ENCODE data around the gene COL6A1. TPM values are rescaled to one million over a fixed set of nuclear protein-coding genes. Genes with fewer than 3 reads are reported as not detected.

Gene COL6A1
- total RNA-seq, 1 experiment from 2014 or later = 17.8 TPM

GRCh38 chr21:46008893-46009621 is 27.5 kb downstream of the COL6A1 start:
- CTCF ChIA-PET = no interaction called here
- TF ChIP-seq CTCF (IDR thresholded peaks at IDR 0.05; ENCODE audit: unreplicated experiment) = no peak
- intact Hi-C loops (cut with micrococcal nuclease; ENCODE audit: unreplicated experiment) = no loop called here
- peaks cover 13% of the 10 kb centered on the region for H3K27me3 Mint-ChIP-seq (ENCODE audit: unreplicated experiment)
- H3K4me3 Mint-ChIP-seq (ENCODE audit: low read depth, unreplicated experiment) = no peak overlapping the region
- no peaks in the 10 kb centered on the region for H3K4me1 Mint-ChIP-seq (ENCODE audit: low read depth, unreplicated experiment)
- H3K9me3 Mint-ChIP-seq (ENCODE audit: low read depth, unreplicated experiment) = no peaks in the 10 kb centered on the region
- DNase-seq = no peak
- no peak overlapping the region for H3K27ac Mint-ChIP-seq (ENCODE audit: unreplicated experiment)
- H3K36me3 Mint-ChIP-seq (ENCODE audit: insufficient read depth, unreplicated experiment) = peaks cover 6% of the 10 kb centered on the region
- BruUV-seq (replicated peaks) = no TSS peak

- no peak for DNase-seq
- TF ChIP-seq CTCF (IDR thresholded peaks at IDR 0.05; ENCODE audit: unreplicated experiment) = no peak
- CTCF ChIA-PET = no interaction called here
- Mint-ChIP-seq H3K27ac (ENCODE audit: unreplicated experiment) (no peak overlapping the region), H3K4me1 (ENCODE audit: low read depth, unreplicated experiment) (no peaks in the 10 kb centered on the region), H3K36me3 (ENCODE audit: insufficient read depth, unreplicated experiment) (no peaks in the 10 kb centered on the region), H3K27me3 (ENCODE audit: unreplicated experiment) (peaks cover 13% of the 10 kb centered on the region), H3K4me3 (ENCODE audit: low read depth, unreplicated experiment) (no peak overlapping the region), H3K9me3 (ENCODE audit: low read depth, unreplicated experiment) (no peaks in the 10 kb centered on the region)
- BruUV-seq (replicated peaks) = no TSS peak
- intact Hi-C loops (cut with micrococcal nuclease; ENCODE audit: unreplicated experiment) = no loop called here
Measured at GRCh38 chr21:46009951-46010705, 28.6 kb downstream of the COL6A1 start.

GRCh38 chr21:46011267-46011967 is 29.8 kb downstream of the COL6A1 start:
- H3K36me3 Mint-ChIP-seq (ENCODE audit: insufficient read depth, unreplicated experiment) = no peaks in the 10 kb centered on the region
- H3K27ac Mint-ChIP-seq (ENCODE audit: unreplicated experiment) = no peak overlapping the region
- DNase-seq = no peak
- no peak for TF ChIP-seq CTCF (IDR thresholded peaks at IDR 0.05; ENCODE audit: unreplicated experiment)
- H3K4me1 Mint-ChIP-seq (ENCODE audit: low read depth, unreplicated experiment) = no peaks in the 10 kb centered on the region
- H3K27me3 Mint-ChIP-seq (ENCODE audit: unreplicated experiment) = peaks cover 13% of the 10 kb centered on the region
- CTCF ChIA-PET = no interaction called here
- H3K9me3 Mint-ChIP-seq (ENCODE audit: low read depth, unreplicated experiment) = no peaks in the 10 kb centered on the region
- H3K4me3 Mint-ChIP-seq (ENCODE audit: low read depth, unreplicated experiment) = no peak overlapping the region
- no TSS peak for BruUV-seq (replicated peaks)
- intact Hi-C loops (cut with micrococcal nuclease; ENCODE audit: unreplicated experiment) = no loop called here

- DNase-seq = no peak
Measured at GRCh38 chr21:46012154-46012553, 30.6 kb downstream of the COL6A1 start.

More at GRCh38 chr21:46012154-46012553, 30.6 kb downstream of the COL6A1 start:
- Mint-ChIP-seq H3K27ac (ENCODE audit: unreplicated experiment) (no peak overlapping the region), H3K9me3 (ENCODE audit: low read depth, unreplicated experiment) (no peaks in the 10 kb centered on the region), H3K4me3 (ENCODE audit: low read depth, unreplicated experiment) (no peak overlapping the region), H3K4me1 (ENCODE audit: low read depth, unreplicated experiment) (no peaks in the 10 kb centered on the region), H3K36me3 (ENCODE audit: insufficient read depth, unreplicated experiment) (no peaks in the 10 kb centered on the region), H3K27me3 (ENCODE audit: unreplicated experiment) (peaks cover 13% of the 10 kb centered on the region)
- BruUV-seq (replicated peaks) = no TSS peak
- intact Hi-C loops (cut with micrococcal nuclease; ENCODE audit: unreplicated experiment) = no loop called here
- no peak for TF ChIP-seq CTCF (IDR thresholded peaks at IDR 0.05; ENCODE audit: unreplicated experiment)
- CTCF ChIA-PET = no interaction called here
